Umbilical cord (tissue), 2 donors: Measurements from ENCODE around the gene RYR1. TPM values are rescaled to one million over a fixed set of nuclear protein-coding genes. Genes with fewer than 3 reads are reported as not detected.
"Not testable (repeated sequence)": the region's sequence is repeated elsewhere in the genome, so short reads cannot be mapped to it uniquely, and the experiment has no call there.

ENCODE experiments used
- DNase-seq: peaks from one replicate; pipeline ENCODE4 v3.0.0-alpha.2; 2015; ENCODE audit warnings: low spot score
- total RNA-seq: library from RNA; depleted of rRNA; stranded (reverse); fragments of >200 nt; gene quantifications from one replicate; pipeline ENCODE4 v1.2.3, GENCODE V29; 2014; ENCODE audit warnings: low replicate concordance; ENCODE audit not compliant: insufficient read depth

The RYR1 gene
- total RNA-seq, 1 donor from 2014 or later: 1.4 TPM

- DNase-seq: not testable (repeated sequence)
Measured at GRCh38 chr19:38513156-38513555, 79.7 kb downstream of the RYR1 start.

- DNase-seq: no peak
Measured at GRCh38 chr19:38513762-38514167, 80.3 kb downstream of the RYR1 start.

- peak; percentile 48 for DNase-seq
Measured at GRCh38 chr19:38514812-38515633, 81.5 kb downstream of the RYR1 start.

- no peak for DNase-seq
Measured at GRCh38 chr19:38515896-38516295, 82.4 kb downstream of the RYR1 start.

GRCh38 chr19:38516802-38517201 lies 83.3 kb downstream of the RYR1 start:
- DNase-seq: no peak

GRCh38 chr19:38517321-38517720 lies 83.8 kb downstream of the RYR1 start:
- DNase-seq: no peak

GRCh38 chr19:38517980-38518379 lies 84.5 kb downstream of the RYR1 start:
- DNase-seq: not testable (repeated sequence)

- DNase-seq: no peak
Measured at GRCh38 chr19:38519168-38519567, 85.7 kb downstream of the RYR1 start.

GRCh38 chr19:38519988-38520387 lies 86.5 kb downstream of the RYR1 start:
- DNase-seq: no peak

GRCh38 chr19:38522915-38523314 lies 89.4 kb downstream of the RYR1 start:
- DNase-seq: no peak

GRCh38 chr19:38523319-38523718 lies 89.8 kb downstream of the RYR1 start:
- DNase-seq: no peak

GRCh38 chr19:38524369-38524768 lies 90.9 kb downstream of the RYR1 start:
- DNase-seq: no peak

GRCh38 chr19:38524994-38525634 lies 91.6 kb downstream of the RYR1 start:
- DNase-seq: no peak

- DNase-seq: no peak
Measured at GRCh38 chr19:38526430-38526829, 92.9 kb downstream of the RYR1 start.

GRCh38 chr19:38527466-38528136 lies 94.1 kb downstream of the RYR1 start:
- no peak for DNase-seq

GRCh38 chr19:38528213-38528755 lies 94.8 kb downstream of the RYR1 start:
- DNase-seq: no peak

GRCh38 chr19:38528931-38529330 lies 95.4 kb downstream of the RYR1 start:
- no peak for DNase-seq

- no peak for DNase-seq
Measured at GRCh38 chr19:38531515-38531914, 98.0 kb downstream of the RYR1 start.

- no peak for DNase-seq
Measured at GRCh38 chr19:38532939-38533338, 99.4 kb downstream of the RYR1 start.

GRCh38 chr19:38534574-38534973 lies 101.1 kb downstream of the RYR1 start:
- no peak for DNase-seq

GRCh38 chr19:38535212-38535611 lies 101.7 kb downstream of the RYR1 start:
- no peak for DNase-seq
